Ecto neural progenitor cell (in vitro differentiated cells): ENCODE measurements around the gene DHRS7B.
"Not testable (repeated sequence)": the region's sequence is repeated elsewhere in the genome, so short reads cannot be mapped to it uniquely, and the experiment has no call there.

ENCODE experiments used
- DNase-seq: peaks from one replicate; pipeline ENCODE4 v3.0.0-alpha.2; 2018; ENCODE audit warnings: low spot score

The DHRS7B gene

DNA sequence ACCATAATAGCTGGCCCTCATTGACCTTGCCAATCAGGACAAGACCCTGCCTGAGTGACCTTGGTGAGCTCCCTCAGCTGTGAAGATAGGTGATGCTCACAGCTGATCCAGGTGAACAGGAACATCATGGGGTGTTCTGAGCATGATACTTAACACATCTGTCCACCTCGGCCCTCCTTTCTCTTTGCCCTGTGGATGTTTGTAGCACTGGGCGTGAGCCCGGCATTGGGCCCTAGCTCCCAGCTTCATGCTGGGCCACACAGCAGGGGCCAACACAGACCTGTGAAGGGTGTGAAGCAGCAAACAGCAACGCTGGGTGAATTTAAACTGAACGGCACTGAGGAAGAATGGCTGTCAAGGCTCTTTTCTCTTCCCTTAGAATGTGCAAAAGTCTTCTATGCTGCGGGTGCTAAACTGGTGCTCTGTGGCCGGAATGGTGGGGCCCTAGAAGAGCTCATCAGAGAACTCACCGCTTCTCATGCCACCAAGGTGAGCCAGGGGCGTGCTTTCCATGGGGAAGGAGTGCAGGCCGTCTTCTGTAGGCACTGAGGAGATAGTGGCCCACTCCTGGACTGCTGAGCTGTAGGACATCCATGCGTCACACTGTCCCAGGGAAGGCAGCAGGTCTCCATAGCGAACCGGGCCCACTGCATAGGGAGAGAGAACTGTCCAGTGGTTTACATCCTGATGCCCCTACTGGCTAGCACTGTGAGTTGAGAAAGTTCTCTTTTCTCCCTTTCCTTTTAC is 51.3 kb downstream of the DHRS7B start:
- peak; percentile 27 for DNase-seq

DNA sequence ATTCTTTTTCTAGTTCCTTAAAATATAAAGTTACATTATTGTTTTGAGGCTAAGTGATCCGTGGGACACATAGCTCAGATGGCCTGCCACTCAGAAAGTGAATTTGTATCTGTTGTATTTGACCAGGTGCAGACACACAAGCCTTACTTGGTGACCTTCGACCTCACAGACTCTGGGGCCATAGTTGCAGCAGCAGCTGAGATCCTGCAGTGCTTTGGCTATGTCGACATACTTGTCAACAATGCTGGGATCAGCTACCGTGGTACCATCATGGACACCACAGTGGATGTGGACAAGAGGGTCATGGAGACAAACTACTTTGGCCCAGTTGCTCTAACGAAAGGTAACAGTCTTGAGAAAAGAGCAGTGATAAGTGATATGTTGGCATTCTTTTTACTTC is 56.7 kb downstream of the DHRS7B start:
- DNase-seq = no peak

DNA sequence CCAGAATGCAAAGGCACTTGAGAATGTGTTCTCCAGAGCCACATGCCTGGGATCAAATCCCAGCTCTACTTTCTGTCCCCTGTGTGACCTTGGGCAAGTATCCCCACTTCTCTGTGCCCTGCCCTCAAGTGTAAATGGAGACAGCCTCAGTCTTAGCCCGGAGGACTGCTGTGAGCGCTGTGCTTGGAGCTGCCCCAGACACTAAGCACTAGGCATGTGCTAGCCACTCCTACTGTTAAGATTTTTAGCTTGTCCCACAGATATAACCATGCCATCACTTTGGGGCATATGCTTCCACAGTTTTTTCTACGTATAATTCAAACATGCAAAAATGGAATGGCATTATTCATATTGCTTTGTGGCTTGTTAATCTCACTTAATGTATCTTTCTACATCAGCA is 57.8 kb downstream of the DHRS7B start:
- no peak for DNase-seq

DNA sequence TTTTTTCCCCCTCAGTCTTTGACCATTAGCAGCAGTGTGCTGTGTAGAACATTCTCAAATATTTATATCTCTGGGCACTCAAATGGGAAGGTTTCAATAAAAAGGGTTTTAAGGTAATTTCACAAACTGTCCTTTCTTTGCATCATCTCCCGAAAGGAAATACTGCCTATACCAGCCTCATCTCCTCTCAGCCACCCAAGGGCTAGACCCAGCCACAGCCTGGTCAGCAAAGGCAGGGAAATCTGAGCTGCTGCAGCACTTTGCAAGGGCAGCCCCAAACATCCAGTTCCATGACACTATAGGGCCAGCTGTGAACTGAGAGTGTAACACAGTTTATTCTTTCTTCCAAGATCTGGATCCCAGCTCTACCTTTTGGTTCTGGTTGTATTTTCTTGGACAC is 58.3 kb downstream of the DHRS7B start:
- no peak for DNase-seq

DNA sequence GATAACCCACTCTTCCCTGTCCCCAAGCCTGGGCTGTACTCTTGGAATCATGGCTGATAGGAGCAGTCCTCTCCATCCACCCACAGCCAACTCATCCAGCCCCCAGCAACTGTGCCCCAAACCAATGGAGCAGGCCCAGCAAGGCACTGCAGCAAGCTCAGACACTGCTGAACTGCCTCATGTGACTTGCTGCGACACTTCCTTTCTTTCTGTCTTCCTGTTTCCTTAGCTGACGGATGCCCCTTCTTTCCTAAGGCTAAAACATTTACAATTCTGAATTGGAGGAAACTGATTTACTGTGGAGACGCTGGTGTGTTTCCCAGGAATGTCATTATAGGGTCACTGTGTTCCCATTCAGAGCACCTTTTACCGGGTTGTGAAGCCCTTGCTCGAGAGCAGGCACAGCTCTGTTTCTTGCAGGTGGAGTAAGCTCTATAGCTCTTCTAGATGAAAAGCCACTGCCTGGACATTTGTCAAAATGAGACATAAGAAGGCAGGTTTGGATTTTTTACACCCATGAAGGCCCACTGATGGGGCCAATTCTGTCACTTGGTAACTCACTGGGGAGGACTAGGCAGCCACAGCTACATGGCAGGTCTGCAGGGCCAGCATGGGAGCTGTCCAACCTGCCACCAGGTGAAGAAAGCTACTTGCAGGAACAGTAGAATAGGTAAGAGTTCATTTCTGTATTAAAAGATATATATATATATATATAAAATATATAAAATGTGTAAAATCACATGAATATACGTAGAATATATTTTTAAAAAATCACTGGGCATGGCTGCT is 59.8 kb downstream of the DHRS7B start:
- no peak for DNase-seq

DNA sequence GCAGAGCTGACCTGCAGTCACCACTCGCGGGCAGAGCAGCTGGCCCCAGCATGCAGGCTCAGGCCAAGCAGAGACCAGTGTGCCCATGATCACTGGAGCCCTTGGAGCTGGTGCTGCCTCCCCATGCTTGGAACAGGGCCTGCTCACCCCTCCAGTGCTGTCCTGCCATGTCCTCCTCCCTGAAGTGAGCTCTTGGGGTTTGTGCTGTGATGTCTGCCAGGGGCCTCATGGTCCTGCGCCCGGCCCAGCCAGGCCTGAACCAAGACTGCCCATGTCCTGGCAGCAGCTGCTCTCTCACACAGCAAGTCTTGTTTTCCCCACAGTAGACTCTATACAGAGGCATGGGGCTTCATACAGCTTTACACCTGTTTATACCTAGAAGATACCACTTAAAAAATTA is 62.6 kb downstream of the DHRS7B start:
- no peak for DNase-seq

DNA sequence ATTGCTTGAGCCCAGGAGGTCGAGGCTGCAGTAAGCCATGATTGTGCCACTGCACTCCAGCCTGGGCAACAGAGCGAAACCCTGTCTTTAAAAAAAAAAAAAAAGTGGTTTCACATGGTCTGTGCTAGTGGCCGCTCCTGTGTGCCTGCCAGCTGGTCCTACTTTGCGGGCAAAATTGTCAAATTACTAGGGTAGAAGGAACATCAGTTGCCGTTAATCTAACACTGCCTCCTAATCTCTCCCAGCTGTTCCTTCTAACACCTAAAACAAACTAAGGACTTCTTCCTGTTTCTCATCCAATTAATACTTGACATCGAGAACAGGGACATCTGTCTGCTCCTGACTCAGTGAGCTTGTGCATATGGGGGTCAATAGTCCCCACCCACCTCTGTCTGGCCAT is 63.3 kb downstream of the DHRS7B start:
- DNase-seq = no peak

DNA sequence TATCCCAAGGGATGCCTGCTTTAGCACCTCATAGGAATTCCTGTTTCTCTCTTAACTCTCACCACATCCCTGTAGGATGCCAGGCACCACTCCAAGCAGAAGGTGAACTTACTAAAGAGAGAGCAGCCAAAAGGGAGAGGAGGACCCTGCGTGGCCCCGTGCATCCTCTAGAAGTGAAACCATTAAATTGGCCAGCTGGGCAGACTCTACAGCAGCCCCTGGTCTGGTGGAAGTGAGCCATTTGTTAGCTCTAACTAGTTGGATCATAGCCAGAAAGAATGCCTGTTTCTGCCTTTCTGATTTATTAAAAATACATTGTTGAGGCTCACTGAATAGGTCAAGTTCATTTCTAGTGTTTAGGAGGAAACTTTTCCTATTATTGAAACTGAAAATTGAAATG is 64.9 kb downstream of the DHRS7B start:
- no peak for DNase-seq

DNA sequence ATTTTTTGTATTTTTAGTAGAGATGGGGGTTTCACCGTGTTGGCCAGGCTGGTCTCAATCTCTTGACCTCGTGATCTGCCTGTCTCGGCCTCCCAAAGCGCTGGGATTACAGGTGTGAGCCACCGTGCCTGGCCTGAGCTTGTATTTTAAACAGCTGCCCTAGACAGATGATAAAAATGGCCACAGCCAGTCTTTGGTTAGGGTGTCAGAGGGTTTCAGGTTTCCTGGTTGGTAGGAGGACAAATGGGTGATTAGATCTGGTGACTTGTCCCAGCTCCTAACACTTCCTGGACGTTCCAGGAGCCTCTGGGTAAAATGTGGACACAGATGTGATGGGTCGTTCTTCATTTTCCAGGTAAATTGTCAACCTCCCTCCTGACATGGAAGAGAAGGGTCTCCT is 65.7 kb downstream of the DHRS7B start:
- DNase-seq = not testable (repeated sequence)

DNA sequence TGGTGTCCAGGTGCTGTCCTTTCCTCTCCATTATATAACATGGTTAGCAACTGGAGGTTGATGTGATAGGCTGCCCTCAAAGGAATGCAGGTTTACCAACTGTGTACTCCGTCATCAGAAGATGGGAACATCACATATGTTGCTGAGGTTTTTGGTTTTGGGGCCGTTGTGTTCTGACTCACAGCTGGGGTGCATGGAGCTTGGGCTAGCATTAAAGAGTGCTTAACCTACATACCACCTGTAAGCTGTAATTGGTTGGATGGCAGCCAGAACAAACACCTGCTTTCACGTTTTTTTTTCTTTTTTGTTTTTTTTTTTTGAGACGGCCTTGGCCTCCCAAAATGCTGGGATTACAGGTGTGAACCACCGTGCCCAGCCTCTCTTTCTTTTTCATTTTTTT is 66.3 kb downstream of the DHRS7B start:
- no peak for DNase-seq

DNA sequence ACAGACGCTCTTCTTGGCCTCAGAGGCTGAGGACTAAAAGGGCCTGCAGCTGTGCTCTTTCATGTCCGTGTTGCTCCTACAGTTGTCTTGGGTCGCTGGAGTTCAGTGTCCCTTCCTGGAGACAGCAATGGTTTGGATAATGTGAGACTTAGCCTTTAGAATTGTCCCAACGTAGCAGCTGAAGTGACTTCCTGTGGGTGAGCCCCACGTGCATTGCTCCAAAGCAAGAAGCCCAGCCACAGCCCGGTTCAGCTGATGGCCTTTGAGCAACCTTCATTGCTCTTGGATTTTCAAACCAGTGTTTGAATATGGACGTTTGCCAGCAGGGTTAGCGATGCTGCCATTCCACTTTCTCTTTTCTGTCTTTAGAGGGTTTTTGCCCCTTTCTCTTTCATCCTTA is 67.5 kb downstream of the DHRS7B start:
- DNase-seq = no peak

DNA sequence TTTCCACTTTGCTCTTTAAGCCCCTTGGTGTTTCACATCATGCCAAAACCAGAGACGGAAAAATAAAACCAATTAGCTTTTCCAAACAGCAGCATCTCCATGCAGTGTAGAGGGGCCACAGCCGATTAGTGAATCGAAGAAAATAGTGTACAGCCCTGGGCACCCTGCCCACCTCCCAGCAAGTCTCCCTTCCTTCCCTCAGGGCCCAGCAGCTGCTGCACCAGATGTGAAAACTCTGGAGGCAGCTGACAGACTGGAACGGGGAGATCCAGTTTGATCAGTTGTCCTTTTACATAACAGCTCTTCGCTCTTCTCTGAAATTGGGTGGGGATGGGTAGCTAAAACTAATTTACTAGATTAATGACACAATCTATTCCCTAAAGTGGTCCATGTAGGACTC is 67.9 kb downstream of the DHRS7B start:
- no peak for DNase-seq

DNA sequence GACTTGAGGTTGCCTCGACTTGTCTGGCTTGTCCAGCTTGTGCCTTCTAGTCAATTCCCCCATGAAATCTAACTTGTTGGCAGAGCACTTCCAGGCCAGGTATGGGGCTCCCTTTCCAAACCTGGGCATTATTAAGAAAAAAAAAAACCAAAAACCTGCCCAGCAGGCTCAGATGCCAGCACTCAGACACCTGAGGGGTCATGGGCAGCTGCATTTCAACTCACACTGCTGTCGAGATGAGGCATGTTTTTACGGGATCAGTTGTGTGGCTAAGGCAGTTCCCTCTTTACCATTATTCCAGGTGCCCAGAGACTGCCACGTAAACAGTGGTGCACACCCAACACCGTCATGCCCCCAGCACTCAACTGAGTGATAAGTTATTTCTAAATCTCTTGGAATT is 69.4 kb downstream of the DHRS7B start:
- no peak for DNase-seq

DNA sequence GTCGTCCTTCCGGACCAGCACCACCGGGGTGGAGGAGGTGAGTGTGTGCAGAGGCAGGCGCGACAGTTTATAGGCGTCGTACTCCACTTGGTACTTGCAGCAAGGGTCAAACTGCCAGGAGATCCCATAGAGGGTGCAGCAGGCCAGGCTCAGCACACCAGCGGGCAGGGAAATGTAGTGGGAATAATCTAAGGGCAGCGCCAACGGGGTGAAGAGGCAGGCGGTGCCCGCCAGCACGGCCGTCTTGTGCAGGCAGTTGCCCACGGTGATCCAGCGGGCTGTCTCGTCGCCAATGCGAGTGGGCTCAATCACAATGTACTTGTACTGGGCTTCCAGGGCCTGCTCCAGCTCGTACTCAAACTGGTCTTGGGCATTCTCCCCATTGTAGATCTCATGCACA is 71.6 kb downstream of the DHRS7B start:
- no peak for DNase-seq

DNA sequence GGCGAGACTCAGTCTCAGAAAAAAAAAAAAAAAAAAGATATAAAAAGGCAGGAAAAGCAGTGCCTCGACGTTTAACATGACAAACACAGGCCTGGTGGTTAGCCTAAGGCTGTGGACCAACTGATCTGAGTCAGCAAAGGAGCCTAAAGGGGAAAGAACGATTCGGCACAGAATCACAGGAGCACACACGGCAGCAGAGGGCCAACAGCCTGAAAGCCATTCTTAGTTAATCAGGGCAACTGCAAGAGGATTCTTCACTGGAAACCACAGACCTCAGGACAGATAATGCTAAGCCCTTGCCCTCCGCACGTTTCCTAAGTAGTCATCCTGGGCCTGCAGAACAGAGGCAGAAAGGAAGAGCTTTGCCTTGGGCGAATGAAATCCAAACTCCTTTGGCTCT is 72.5 kb downstream of the DHRS7B start:
- no peak for DNase-seq

DNA sequence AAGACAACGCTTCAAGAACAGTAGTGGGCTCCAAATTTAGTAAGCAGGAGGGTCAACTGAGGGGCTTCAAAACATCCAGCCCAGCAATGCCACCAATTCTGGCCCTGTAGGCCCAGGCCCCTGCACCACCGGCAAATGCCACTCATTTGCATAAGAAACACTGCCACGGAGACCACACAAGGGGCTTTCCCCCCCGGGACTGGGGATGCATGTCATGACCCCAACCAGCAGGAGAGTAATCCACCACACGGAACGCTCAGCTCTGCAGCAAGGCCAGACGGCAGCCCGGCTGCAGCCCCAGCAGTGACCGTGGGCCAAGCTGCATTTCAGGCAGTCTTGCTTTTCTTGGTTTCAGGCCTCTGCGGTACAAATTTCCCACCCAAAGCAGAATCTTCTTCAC is 73.1 kb downstream of the DHRS7B start:
- peak; percentile 87 for DNase-seq

DNA sequence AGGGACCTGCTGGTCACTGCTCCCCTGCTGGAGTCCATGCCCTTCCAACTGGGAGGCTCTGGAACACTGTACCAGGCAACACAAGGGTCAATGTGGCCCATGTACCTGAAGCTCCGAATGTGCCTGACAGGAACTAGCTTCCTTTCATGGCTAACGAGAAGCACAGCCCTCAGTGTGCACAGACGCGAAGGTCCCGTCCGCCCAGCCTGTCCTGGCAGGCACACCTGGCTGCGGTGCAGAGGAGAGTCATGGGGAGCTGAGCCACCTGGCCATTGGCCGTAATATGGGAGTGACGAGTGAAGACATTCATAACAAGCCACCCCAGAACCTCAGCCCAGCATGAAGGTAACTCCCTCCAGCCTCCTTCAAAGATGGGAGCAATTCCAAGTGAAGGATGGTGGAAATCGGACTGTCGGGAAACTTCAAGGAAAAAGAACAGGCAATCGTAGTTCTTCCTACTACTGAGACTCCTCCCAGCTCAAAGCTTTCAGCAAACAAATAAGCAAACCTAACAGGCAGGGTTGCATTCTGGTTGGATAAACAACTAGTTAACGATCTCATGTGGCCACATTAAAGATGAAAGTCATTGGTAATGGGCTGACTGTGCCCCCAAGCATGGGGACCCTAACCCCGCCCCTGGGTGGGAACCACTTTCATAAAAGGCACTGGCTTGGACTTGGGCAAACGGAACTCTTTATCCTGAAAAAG is 74.0 kb downstream of the DHRS7B start:
- no peak for DNase-seq

DNA sequence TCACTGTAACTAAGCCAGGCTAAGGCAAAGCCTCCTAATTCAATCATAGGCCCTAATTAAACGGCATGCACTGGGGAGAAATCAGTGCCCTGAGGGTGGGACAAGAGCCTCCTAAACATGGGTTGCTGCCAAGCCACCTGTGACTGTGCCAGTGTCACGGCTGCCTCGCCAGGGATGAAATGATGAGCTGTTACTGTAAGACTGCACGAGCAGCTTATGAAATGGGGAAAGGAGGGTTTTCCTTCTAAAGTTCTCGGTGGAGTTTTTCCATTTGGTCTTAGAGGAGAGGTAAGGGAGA is 74.5 kb downstream of the DHRS7B start:
- DNase-seq = no peak

DNA sequence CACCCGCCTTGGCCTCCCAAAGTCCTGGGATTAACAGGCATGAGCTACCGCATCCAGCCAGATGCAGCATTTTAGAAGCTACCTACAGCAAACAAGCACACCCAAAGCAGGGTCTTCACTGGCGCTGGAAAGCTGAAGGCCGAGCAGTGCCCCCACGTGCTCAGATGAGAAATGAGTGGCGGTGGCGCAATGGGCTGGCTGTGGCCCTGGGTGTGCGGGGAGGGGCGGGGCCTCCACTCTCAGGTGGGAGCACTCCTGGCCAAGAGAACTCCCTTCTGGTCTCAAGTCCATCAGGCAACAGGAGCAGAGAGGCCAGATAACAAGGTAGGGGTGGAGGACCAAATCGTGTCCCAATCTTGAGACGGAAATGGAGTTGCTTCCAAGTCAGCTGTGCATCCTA is 75.1 kb downstream of the DHRS7B start:
- DNase-seq = no peak

DNA sequence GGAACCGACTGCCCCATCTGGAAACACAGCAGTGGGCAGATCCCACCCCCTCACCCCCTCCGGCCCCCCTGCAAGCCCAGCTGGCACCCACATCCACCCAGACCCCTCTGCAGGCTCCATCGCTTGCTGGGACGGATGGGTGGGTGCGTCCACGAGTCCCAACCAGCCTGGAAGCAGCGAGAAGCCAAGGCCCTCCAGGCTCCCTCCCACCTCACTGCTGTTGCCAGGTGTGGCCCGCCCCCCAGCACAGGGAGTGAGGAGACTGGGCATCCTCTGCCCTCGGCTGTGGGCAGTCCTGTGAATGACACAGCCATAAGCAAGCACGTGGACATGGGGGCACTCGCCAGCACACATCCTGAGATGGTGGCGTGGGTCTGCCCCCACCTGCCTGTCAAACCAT is 75.7 kb downstream of the DHRS7B start:
- DNase-seq = no peak

DNA sequence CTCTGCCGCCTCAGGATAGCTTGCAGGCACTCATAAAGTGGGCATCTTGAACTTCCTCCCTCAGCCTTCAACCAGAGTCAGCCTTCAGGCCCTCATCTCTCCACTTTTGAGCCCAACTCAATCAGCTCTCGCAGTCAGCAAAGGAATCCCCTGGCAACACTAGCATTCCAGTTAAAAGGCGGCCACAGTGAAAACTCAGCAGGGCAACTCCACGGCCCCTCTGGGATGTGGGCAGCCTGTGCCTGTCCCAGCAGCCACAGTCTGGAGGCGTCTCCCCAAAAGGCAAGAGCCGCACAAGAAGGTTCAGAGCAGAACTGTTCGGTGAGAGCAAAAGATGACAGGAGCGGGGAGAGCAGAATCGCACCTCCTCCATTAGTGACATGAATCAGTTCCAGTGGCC is 78.2 kb downstream of the DHRS7B start:
- no peak for DNase-seq

DNA sequence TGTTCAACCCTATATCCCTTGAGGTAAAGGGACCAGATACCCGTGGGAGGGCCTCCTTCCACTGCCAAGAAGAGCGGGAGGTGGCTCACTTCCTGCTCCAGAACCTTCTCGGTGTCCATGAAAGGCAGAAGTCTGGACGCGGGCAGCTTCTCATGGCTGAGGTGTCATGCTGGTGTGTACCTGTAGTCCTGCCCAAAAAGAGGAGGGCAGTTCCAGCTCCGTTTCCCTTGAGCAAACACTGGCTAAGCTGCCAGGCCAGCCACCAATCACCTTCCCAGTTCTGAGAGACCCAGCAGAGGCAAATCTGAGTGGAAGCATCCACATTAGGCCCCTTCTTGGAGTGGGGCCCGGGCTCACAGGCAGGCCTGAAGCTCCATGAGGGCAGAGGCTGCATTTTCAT is 81.6 kb downstream of the DHRS7B start:
- DNase-seq = no peak

DNA sequence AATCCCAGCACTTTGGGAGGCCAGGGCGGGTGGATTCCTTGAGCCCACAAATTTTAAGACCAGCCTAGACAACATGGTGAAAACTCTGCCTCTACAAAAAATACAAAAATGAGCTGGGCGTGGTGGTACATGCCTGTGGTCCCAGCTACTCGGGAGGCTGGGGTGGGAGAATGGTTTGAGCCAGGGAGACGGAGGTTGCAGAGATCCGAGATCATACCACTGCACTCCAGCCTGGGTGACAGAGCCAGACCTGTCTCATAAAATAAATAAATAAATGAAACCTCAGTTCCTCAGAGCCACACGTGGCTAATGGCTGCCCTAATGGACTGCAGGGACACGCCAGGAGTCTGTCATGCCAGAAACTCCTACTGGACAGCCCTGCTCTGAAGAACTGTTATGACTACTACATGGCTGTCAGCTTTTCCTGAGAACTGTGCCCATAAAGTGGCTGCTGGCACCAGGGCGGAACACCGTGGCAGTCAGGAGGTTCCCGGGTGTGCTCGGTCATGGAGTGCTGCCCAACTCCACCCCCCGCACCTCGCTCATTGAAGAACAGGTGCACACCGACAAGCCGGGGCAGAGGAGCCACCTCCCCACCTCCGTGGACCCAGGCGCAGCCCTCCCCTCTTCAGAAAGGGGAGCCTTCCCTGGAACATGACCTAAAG is 82.9 kb downstream of the DHRS7B start:
- no peak for DNase-seq
